Right forelimb (tissue), 1 donor: ENCODE results near the gene ZNFX1.
"Not testable (repeated sequence)": the region's sequence is repeated elsewhere in the genome, so short reads cannot be mapped to it uniquely, and the experiment has no call there.

Experiments
- DNase-seq: peaks from one replicate; pipeline ENCODE4 v3.0.0-alpha.2; 2018

Gene ZNFX1

DNA sequence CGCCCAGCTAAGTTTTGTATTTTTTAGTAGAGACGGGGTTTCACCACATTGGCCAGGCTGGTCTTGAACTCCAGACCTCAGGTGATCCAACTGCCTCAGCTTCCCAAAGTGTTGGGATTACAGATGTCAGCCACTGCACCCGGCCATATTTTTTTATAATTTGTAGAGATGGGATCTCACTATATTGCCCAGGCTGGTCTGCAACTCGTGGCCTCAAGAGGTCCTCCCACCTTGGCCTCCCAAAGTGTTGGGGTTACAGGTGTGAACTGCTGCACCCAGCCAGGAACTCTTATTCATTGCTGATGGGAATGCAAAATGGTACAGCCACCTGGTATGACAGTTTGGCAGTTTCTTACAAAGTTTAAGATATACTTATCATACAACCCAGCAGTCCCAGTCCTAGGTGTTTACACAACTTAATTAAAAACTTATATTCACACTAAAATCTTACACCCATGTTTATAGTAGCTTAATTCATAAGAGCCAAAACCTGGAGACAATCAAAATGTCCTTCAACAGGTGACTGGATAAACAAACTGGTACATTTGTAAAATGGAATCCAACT lies 78.0 kb downstream of the ZNFX1 start:
- no peak for DNase-seq

DNA sequence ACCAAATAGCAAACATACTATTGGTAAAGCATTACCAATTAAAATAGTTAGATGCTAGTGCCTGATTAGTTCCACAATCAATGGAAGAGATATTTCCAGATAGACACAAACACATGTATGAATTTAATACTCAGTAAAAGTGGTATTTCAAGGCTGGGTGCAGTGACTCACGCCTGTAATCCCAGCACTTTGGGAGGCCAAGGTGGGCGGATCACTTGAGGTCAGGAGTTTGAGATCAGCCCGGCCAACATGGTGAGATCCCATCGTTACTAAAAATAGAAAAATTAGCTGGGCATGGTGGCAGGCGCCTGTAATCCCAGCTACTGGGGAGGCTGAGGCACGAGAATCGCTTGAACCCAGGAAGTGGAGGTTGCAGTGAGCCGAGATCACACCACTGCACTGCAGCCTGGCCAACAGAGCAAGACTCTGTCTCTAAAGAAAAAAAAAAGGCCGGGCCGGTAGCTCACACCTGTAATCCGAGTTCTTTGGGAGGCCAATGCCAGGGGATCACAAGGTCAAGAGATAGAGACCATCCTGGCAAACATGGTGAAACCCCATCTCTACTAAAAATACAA lies 84.8 kb downstream of the ZNFX1 start:
- not testable (repeated sequence) for DNase-seq
